GM12891 (cell line): ENCODE results near the gene IQCE.

Experiments used
- DNase-seq: peaks from one replicate; pipeline ENCODE4 v3.0.0; 2011; ENCODE audit warnings: low spot score; ENCODE audit not compliant: insufficient read length
- FAIRE-seq: peaks from 2 replicates; lab custom pipeline; 2011; peaks lifted over from hg19 to GRCh38; lab: Jason Lieb, UNC
- PAX5 ChIP-seq: IDR thresholded peaks from 2 replicates; pipeline ENCODE4 v1.6.1; 2011; ENCODE audit warnings: low read length, moderate library complexity, mild to moderate bottlenecking; ENCODE audit not compliant: insufficient read depth, severe bottlenecking
- POLR2A ChIP-seq: IDR thresholded peaks from 2 replicates; pipeline ENCODE4 v1.6.1; 2011; ENCODE audit warnings: low read depth, low read length, control low read depth
- POLR2AphosphoS5 ChIP-seq: IDR thresholded peaks from 2 replicates; pipeline ENCODE4 v1.6.1; 2011; ENCODE audit warnings: low read depth, low read length, control low read depth
- POU2F2 ChIP-seq: IDR thresholded peaks from 2 replicates; pipeline ENCODE4 v1.6.1; 2011; ENCODE audit warnings: low read depth, mild to moderate bottlenecking, control low read depth, low read length, moderate library complexity
- SPI1 ChIP-seq: IDR thresholded peaks from 2 replicates; pipeline ENCODE4 v1.6.1; 2011; ENCODE audit warnings: low read depth, low read length, control low read depth
- TAF1 ChIP-seq: IDR thresholded peaks from 2 replicates; pipeline ENCODE4 v1.6.1; 2011; ENCODE audit warnings: low read depth, low read length, control low read depth

IQCE gene

GRCh38 chr7:2595258-2595860 lies 36.6 kb downstream of the IQCE start:
- TF ChIP-seq TAF1 (no peak), POU2F2 (no peak), POLR2A (no peak), PAX5 (no peak), POLR2AphosphoS5 (no peak), SPI1 (no peak)
- DNase-seq (no peak), FAIRE-seq (no peak)

- no peak for FAIRE-seq
- TF ChIP-seq POLR2AphosphoS5, result no peak
- TF ChIP-seq POLR2A, result no peak
- TF ChIP-seq PAX5, result no peak
- no peak for TF ChIP-seq TAF1
- no peak for TF ChIP-seq SPI1
- no peak for TF ChIP-seq POU2F2
- no peak for DNase-seq
Observed at GRCh38 chr7:2596464-2597272, 37.9 kb downstream of the IQCE start.

GRCh38 chr7:2597273-2597640 lies 38.5 kb downstream of the IQCE start:
- no peak for DNase-seq
- no peak for TF ChIP-seq SPI1
- FAIRE-seq, result no peak

GRCh38 chr7:2598154-2598823 lies 39.5 kb downstream of the IQCE start:
- no peak for TF ChIP-seq PAX5
- DNase-seq, result no peak
- FAIRE-seq, result no peak

GRCh38 chr7:2601065-2601464 lies 42.3 kb downstream of the IQCE start:
- TF ChIP-seq PAX5, result no peak
- TF ChIP-seq TAF1, result no peak
- TF ChIP-seq POLR2AphosphoS5, result no peak
- no peak for TF ChIP-seq POLR2A
- TF ChIP-seq SPI1, result no peak
- TF ChIP-seq POU2F2, result no peak
- FAIRE-seq (no peak), DNase-seq (no peak)

GRCh38 chr7:2601907-2602306 lies 43.1 kb downstream of the IQCE start:
- FAIRE-seq (no peak), DNase-seq (no peak)
- TF ChIP-seq POLR2AphosphoS5 (no peak), POLR2A (no peak), SPI1 (no peak), TAF1 (no peak), PAX5 (no peak), POU2F2 (no peak)

GRCh38 chr7:2602406-2603043 lies 43.7 kb downstream of the IQCE start:
- DNase-seq (no peak), FAIRE-seq (no peak)
- TF ChIP-seq PAX5 (no peak), TAF1 (no peak), POU2F2 (no peak), POLR2AphosphoS5 (no peak), SPI1 (no peak), POLR2A (no peak)

GRCh38 chr7:2603044-2603965 lies 44.5 kb downstream of the IQCE start:
- TF ChIP-seq POU2F2, result no peak
- no peak for TF ChIP-seq POLR2A
- TF ChIP-seq PAX5, result no peak
- no peak for TF ChIP-seq POLR2AphosphoS5
- TF ChIP-seq SPI1, result no peak
- TF ChIP-seq TAF1, result no peak
- FAIRE-seq (no peak), DNase-seq (no peak)

GRCh38 chr7:2604608-2605174 lies 45.9 kb downstream of the IQCE start:
- FAIRE-seq, result no peak
- no peak for TF ChIP-seq POLR2A
- no peak for TF ChIP-seq PAX5
- no peak for TF ChIP-seq POLR2AphosphoS5
- TF ChIP-seq POU2F2, result no peak
- no peak for TF ChIP-seq SPI1
- no peak for TF ChIP-seq TAF1
- no peak for DNase-seq
